ENCODE results near the gene HMG20A.
"Not testable (repeated sequence)": the region's sequence is repeated elsewhere in the genome, so short reads cannot be mapped to it uniquely, and the experiment has no call there.

Gene HMG20A

DNA sequence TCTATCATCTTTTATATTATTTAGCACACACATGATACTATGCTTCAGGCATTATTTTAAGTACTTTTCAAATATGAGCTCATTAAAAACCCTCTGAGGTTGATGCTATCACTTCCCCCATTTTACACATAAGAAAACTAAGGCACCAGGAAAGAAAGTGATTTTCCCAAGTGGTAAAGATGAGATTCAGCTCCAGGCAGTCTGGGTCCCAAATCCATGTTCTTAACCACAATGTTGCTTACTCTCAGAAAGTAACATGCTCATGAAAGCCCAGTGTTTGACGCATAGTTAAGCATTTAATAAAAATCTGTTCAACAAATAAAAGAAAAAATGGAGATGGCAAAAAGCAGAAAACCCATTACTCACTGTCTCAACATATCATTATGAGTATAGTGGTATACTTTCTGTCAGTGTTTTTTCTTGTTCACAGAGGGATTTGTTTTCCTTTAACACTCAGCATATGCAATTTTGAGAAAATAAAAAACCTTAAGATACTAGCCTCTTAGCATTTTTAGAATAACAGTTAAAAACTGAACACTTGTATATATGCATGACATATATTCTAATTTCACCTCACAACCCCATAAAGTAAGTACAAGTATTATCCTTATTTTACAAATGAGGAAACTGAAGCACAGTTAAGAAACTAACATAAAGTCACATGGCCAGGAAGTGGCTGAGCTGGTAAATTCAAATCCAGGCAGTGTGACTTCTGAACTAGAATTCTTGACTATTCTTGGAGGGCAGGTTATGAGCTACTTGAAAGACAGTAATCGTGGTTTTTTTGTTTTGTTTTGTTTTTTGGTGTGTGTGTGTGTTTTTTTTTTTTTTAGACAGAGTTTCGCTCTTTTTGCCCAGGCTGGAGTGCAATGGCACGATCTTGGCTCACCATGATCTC is 11.2 kb upstream of the HMG20A start:
- no peak for DNase-seq

DNA sequence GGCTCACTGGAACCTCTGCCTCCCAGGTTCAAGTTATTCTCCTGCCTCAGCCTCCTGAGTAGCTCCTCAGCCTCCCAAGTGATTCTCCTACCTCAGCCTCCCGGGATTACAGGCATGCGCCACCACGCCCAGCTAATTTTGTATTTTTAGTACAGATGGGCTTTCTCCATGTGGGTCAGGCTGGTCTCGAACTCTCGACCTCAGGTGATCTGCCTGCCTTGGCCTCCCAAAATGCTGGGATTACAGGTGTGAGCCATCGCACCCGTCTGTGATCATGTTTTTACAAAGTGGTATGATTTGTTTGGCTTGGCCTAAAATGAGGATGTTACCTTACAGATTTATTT is 10.6 kb upstream of the HMG20A start:
- not testable (repeated sequence) for DNase-seq

DNA sequence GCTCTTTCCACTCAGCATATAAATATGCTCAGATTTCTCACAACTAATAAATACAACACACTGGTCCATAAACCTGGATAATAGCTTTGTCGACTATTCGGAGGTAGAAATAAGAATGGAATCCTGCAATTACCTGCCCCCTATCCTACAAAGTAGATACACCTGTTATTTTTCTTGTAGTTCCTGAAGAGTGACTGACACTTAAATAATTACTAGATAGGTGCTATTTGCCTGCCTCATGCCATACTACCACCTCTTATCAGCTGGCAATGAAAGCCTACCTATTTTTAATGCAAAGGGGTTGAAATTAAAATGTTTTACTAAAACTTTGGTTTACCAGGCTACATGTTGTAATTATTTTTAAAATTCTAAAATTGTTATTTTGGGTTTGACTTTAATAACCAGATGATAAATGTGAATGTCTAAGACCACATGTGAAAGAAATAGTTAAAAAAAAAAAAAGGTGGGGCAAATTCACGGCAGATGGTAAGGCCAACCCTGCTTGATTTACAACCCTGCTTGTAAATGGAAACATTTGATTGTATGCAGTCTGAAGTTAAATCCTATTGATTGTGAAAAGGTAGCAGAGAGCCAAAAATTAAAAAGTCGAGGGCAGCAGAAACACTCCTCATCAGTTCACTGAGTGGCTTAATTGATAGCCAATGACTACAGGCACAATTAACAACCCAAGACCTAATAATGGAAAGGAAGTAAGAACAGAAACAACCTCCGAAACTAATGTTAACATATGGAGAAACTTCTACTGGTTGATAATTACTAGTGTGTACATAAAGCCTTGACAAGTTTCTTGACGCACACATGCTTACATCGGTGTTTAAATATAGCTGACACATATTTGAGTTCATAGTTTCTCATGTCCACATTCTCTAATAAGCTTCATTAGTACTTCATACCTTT is 9.7 kb upstream of the HMG20A start:
- DNase-seq: no peak

DNA sequence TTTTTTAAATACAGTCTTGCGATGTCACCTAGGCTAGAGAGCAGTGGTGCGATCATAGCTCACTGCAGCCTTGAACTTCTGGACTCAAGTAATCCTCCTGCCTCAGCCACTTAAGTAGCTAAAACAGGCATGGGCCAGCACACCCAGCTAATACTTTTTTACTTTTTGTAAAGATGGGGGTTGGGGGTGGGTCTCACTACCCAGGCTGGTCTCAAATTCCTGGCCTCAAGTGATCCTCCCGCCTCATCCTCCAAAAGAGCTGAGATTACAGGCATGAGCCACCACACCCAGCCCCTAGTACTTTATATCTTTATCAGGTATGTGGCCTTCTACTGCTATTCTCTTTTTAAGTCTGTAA is 9.1 kb upstream of the HMG20A start:
- DNase-seq: no peak

DNA sequence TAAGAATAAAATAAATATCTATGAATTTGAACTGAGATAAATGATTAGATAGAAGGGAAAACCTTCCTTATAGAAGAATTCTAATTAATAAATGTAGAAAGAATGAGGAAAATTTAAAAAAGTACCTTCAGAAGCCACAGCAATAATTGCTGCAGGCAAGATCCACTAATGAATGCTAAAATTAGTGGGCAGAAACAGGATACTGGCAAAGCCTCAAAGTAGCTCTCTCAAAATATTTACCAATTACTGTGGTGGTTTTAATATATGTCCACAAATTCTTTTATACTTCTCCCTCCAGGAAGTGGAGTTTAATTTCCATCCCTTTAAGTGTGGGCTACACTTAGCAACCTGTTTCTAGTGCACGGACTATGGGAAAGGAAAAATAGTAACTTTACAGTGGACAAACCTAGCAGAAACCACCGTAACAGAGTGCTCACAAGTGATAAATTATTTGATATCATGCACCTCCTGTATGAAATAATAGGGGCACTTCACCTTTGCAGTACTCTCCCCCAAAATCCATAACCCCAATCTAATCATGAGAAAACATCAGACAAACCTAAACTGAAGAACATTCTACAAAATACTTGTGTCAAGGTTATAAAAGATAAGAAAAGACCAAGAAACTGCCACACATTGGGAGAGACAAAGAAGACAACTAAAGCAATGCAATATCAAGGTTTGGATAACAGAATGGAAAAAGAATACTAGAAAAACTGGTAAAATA is 7.6 kb upstream of the HMG20A start:
- no peak for DNase-seq

DNA sequence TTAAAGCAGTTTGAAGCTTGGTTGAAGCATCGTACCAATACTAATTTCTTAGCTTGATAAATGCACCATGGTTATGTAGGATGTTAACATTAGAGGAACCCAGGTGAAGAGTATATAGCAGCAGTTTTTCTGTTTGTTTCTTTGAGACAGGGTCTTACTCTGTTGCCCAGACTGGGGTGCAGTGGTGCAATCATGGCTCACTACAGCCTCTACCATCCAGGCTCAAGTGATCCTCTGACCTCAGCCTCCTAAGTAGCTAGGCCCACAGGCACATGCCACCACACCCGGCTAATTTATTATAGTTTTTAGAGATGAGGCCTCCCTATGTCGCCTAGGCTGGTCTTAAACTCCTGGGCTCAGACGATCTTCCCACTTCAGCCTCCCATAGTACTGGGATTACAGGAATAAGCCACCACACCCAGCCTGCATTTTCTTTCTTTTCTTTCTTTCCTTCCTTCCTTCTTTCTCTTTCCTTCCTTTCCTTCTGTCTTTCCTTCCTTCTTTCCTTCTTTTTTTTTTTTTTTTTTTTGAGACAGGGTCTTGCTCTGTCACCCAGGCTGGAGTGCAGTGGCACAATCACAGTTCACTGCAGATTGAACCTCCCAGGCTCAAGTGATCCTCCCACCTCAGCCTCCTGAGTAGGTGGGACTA is 6.9 kb upstream of the HMG20A start:
- DNase-seq: no peak

DNA sequence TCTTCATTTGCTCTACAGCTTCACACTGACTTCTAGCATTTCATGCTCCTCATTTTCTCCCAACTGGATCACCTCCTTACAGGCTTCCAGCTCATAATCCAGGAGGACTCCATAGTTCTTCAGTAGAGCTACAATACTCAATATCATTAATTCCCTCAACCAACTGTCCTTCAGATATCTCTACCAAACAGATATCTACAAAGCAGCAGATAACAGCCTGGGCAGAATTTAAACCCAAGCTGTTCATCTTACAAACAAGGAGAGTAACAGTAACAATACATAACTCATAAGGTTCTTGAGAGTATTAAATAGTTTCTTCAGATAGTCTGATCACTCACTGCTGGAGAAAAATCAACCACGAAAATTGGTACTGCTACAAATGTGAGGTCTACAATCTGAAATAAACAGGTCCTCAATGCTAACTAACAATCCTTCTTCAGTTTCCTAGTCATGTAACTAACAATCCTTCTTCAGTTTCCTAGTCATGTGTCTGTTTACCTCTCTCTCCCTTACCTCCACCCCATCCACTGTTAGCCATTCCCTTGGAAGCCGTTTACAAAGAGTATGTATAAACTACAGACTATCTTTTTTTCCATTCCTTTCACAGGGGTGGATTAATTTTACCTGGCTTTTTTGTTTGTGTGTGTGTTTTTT is 5.8 kb upstream of the HMG20A start:
- no peak for DNase-seq

DNA sequence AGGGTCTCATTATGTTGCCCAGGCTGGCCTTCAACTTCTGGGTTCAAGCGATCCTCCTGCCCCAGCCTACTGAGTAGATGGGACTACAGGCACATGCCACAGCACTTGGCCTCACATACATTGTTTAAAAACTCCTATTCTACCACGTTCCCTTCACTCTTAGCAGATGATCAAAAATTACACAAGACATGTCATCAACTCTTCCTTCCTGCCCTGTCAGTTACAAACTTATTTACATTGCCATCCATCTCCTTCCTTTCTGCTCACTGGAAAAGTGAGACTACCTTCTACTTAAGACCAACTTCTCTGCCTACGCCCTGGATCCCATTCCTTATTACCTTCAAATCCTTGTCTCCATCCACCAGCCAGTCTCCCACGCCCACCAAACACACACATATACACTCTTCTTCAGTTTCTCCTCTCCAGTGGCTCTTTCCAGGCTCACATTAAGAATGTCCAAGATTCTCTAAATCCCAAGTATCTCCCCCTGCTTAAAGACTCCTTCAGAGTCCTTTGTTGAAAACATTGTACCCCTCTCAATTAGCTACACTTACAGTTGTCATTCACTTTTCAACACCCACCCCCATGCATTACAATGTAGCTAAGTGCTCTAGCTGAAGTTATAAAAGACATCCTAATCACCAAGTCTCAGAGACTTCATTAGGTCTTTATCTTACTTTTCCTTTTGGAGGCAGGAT is 5.1 kb upstream of the HMG20A start:
- no peak for DNase-seq

DNA sequence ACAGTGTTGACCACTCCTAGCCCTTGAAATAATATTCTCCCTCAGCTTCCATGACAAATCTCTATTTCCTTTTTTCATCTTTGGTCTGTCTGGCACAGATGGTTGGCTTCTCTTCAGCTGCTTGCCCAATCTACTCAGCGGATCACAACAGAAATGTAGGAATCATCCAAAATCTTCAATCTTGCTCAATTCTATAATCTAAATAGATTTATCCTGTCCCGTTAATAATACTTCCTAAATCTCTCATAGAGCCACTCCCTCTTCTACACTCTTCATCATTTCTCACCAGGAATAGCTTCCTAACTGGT is 4.6 kb upstream of the HMG20A start:
- DNase-seq: no peak

DNA sequence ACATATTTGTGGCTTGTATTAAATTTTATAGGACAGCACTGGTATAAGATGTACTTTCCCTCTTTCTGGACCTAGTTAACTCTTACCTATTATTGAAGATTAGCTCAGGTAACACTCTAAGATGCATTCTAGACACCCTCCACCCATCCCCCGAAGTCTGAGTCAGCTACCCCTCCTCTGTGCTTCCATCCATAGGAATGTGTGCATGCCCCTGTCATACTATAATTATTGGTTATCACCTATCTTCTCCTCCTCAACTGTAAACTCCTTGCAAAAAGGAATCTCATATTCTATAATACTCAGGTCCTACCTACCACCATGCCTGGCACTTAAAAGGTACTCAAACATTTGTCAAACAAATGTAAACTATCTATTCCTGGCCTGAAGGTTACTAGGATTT is 3.7 kb upstream of the HMG20A start:
- no peak for DNase-seq

DNA sequence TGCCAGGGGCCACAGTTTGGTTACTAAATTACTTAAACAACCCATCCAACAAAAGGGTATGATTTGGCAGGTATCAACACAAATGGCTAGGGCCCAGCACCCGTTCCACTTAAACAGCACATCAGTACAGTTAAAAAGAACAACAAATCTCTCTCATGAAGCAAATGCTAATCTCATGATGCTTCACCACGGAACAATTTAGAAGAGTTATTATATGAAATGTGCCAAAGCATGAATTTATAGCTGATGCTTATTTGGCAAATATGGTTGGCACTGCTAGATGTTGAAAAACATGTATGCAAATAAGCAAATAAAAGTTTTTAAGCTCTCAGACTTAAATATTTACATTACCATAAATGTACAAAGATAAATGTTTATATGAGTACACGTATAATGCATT is 3.1 kb upstream of the HMG20A start:
- DNase-seq: no peak

DNA sequence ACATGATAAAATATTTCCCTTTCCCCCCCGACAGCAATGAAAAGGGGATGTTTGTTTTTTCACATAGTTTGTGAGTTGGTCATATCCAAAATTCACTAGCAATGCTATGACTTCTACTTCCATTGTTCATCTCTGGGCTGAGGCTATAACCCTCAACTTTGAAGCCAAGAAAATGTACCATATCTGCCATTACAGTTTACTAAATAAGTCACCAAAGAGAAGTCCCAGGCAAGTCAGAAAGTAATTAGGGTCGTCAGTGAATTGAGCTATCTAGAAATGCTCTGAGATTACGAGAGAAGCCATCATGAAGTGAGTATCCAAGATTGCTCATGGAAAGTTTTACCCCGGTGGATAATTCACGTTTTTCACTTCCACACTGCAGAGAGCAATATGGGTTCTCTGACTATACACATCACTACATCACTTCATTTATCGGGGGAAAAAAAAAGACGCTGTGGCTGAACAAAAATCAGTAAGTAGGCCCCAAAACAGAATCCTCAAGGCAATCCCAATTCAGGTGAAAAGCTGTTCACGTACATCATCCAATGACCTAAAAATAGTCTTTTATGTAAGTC is 2.2 kb upstream of the HMG20A start:
- DNase-seq: no peak

DNA sequence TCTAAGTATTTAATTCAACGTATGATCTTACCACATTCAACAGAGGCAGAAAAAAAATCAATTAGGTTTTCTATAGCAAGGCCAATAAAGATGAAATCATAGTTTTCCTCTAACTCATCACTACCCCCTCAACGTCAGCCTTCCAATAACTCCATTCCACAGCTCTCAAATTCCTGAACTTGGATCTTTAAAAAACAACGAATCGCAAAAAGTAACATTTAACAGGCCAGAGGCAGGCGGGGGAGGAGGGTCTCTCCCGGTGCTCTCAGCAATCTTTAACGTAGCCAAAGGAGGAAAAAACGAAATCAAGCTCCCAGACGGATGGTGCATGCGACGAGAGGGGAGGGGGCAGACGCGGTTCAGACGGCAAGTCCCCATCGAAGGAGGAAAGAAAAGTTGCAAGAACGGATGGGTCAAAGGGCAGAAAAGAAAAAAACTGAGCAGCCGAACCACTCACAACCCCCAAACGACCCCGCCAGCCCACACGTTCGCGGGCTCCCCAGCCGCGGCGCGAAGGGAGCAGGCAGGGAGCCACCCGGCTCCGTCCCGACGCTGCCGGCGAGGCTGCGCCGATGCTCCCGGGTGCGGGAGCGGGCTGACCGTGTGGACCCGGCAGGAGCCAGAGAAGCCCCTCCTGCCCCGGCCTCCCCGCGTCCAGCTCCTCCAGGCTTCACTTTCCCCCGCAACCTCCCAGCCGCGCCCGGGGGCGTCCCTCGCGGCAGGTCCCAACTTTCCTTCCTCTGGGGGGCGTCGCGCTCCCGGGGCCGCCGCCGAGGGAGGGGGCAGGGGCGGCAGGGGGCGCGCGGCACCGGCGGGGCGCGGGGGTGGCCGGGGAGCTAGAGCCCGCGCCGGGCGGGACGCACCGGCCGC is 1.5 kb upstream of the HMG20A start:
- DNase-seq: no peak

DNA sequence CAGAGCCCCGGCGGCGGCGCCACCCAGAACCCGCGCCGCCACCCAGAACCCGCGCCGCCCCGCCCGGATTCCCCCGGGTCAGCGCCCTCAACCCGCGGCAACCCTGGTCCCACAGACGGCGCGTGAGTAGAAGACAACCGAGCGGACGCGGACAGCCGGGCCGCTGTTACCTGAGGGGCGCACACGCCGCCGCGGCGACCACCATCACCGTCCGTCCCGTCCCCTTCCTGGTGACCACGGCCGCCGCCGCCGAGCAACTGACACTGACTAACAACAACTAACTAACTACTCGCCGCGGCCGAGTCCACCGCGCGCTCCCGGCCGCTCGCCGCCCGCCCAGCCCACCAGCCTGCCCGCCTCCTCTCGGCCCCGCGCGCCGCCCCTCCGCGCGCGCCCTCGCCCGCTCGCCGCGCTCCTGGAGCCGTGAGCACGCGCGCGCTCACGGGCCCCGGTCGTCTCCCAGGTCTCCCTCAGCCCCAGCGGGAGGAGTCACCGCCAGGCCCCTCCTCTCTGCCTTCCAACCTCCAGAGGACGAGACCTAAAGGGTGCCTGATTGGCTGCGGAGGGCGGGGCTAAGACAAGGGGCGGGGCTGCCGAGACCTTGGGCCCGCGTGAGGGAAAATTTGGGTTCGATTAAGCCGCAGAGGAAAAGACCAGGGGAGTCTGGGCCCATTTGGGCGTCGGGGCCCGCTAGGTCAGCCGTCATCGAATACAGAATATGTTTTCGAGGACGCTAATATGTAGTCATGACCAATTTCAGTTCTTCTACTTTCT is 665 bp upstream of the HMG20A start, which contains the start of gene PEAK1:
Gene PEAK1 (minus strand): TSS at position 269 of the 774 bp plus-strand sequence. CDS start 238,178 bp downstream, outside the sequence.
- DNase-seq: peak; percentile 94

DNA sequence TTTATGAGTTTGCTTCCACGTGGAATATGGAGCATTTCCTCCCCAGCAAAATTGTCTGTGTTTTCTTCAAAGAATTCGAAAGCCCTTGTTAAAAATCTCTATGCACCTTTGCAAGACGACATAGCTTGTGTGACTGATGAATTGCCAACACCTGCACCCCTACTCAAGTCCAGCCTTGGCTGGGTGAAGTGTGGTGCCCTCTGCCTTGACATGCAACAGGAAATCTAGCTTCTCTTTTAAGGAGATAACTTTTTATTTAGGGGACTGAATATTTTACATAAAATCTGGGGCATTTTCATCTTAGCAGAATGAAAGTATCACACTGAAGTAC is 647 bp downstream of the HMG20A start:
- DNase-seq: no peak

DNA sequence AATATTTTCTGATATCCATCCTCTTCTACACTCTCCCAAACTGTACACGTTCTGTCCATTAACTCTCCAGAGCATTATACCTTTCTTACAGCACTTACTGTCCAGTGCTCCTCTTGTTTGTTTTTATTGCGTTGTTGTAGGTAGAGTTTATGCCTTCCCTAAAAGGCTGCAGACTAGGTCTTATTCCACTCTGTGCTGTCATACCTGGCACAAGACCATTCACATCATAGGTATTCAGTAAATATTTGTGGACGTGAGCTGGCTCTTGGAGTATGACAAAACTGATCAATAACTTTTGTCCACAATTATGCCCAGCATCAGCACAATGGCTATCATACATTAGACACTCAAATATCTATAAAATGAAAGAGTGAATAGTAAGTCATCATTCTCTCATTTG is 4.4 kb downstream of the HMG20A start:
- DNase-seq: no peak

DNA sequence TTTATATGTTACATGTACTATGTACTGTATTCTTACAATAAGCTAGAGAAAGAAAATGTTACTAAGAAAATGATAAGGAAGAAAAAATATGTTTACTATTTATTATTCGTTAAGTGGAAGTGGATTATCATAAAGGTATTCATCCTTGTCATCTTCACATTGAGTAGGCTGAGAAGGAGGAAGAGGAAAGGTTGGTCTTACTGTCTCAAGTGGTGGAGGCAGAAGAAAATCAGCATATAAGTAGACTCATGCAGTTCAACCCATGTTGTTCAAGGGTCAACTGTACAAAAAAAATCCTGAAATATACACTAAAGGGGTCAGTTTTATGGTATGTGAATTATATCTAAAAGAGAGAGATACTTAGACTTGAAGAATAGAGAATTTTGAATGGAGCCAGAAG is 5.7 kb downstream of the HMG20A start:
- DNase-seq: no peak

DNA sequence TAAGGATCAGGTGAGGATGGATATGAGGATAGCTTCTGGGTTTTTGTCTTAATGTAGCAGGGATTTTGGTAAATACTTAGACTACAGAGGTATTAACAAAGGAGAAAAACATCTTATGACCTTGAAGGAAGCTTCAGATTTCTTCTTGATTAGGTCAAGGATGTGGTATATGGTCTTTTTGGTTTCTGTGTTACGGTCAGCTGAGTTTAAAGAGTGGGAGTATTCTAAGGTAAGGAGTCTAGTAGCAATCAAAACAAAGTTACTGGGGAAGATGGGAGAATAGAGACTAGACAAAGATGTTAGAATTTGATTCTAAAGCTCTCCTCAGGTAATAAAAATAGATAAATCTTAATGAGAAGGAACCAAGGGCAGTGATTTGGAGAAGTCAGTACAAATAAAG is 6.2 kb downstream of the HMG20A start:
- DNase-seq: no peak

DNA sequence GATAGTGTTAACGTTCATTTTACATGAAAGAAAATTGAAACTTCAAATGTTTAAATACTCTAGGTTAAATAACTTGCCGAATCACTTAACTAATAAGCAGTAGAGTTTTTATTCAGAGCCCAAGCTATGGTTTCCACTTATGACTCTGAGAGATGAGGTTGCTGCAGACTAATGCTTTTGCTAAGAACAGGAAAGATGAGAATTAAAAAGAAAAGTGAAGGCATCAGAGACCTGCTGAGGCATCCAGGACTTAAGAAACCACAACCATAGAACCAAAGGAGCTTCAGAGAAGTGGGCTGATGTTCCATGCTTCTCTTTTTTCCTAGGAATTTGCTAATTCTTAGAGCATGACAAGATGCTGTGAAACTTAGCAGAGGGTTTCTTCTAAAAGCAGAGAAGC is 9.5 kb downstream of the HMG20A start:
- no peak for DNase-seq

DNA sequence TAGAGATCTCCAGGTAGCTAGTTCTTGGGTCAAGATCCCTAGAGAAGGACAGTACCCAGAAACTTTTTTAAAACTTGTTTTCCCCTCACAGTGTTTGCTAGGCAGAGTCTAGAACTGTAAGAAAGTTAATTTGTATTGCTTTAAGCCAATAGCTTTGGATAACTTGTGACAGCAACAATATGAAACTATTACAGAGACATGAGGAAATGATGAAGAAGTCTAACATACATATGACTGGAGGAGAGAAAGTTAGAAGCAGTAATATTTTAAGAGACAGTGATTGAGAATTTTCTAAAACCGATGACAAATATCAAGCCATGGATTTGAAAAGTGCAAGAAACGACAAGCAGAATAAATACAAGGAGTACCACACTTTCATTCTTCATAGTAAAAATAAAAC is 10.0 kb downstream of the HMG20A start:
- no peak for DNase-seq

All from amniotic stem cell (primary cell).